Liver (tissue), 9 donors: ENCODE data around the gene RABEP2. TPM values are rescaled to one million over a fixed set of nuclear protein-coding genes. Genes with fewer than 3 reads are reported as not detected.

ENCODE experiments used
- DNase-seq: peaks from one replicate; pipeline ENCODE4 v3.0.0-alpha.2; 2017; ENCODE audit warnings: low spot score
- H3K27ac ChIP-seq, 2 donors: one replicate each; pipeline ENCODE4 v1.7.0; 2013; ENCODE audit warnings: inconsistent platforms in 2 of 2, low read length in 2 of 2, control low read depth in 1 of 2, low read depth in 1 of 2, mild to moderate bottlenecking in 1 of 2
- H3K27me3 ChIP-seq, 4 donors: one replicate each; pipeline versions ENCODE4 v1.6.1 to v1.7.0; 2013; ENCODE audit warnings: low read length in 3 of 4, inconsistent platforms in 1 of 4, mild to moderate bottlenecking in 1 of 4, moderate library complexity in 1 of 4; ENCODE audit not compliant: control insufficient read depth in 4 of 4, insufficient read depth in 4 of 4
- H3K36me3 ChIP-seq, 4 donors: one replicate each; pipeline versions ENCODE4 v1.6.1 to v1.7.0; 2013; ENCODE audit warnings: low read length in 3 of 4, mild to moderate bottlenecking in 3 of 4, low read depth in 1 of 4, moderate library complexity in 1 of 4; ENCODE audit not compliant: control insufficient read depth in 4 of 4, insufficient read depth in 3 of 4
- H3K4me1 ChIP-seq, 4 donors: one replicate each; pipeline versions ENCODE4 v1.6.1 to v1.7.0; 2013; ENCODE audit warnings: low read length in 3 of 4, mild to moderate bottlenecking in 3 of 4, moderate library complexity in 1 of 4; ENCODE audit not compliant: control insufficient read depth in 4 of 4, insufficient read depth in 4 of 4
- H3K4me3 ChIP-seq, 3 donors: one replicate each; pipeline versions ENCODE4 v1.6.1 to v1.7.0; 2013; ENCODE audit warnings: low read length in 3 of 3, control low read depth in 1 of 3, low read depth in 1 of 3, mild to moderate bottlenecking in 1 of 3
- H3K9ac ChIP-seq, 2 donors: one replicate each; pipeline ENCODE4 v1.7.0; 2013; ENCODE audit warnings: low read length in 2 of 2, mild to moderate bottlenecking in 2 of 2, moderate library complexity in 2 of 2, control low read depth in 1 of 2, low read depth in 1 of 2
- H3K9me3 ChIP-seq, 4 donors: one replicate each; pipeline versions ENCODE4 v1.6.1 to v1.7.0; 2013; ENCODE audit warnings: low read length in 3 of 4; ENCODE audit not compliant: control insufficient read depth in 4 of 4
- EGR1 ChIP-seq, 2 donors: IDR thresholded peaks; 2 replicates each; pipeline ENCODE4 v1.6.1; 2016 to 2018; ENCODE audit warnings: antibody characterized with exemption in 2 of 2, low read depth in 2 of 2
- FOXA1 ChIP-seq: IDR thresholded peaks from 2 replicates; pipeline ENCODE4 v1.6.1; 2016; ENCODE audit warnings: antibody characterized with exemption
- FOXA2 ChIP-seq: IDR thresholded peaks from 2 replicates; pipeline ENCODE4 v1.6.1; 2016; ENCODE audit warnings: antibody characterized with exemption
- GABPA ChIP-seq, 2 donors: IDR thresholded peaks in 1 of 2; conservative IDR thresholded peaks in 1 of 2; 2 replicates each; pipeline ENCODE4 v1.6.1; 2016; ENCODE audit warnings: antibody characterized with exemption in 2 of 2, mild to moderate bottlenecking in 1 of 2, moderate library complexity in 1 of 2
- HNF4A ChIP-seq, 2 donors: conservative IDR thresholded peaks; 2 replicates each; pipeline ENCODE4 v1.6.1; 2016; ENCODE audit warnings: antibody characterized with exemption in 2 of 2, mild to moderate bottlenecking in 2 of 2
- HNF4G ChIP-seq: IDR thresholded peaks from 2 replicates; pipeline ENCODE4 v1.6.1; 2016; ENCODE audit warnings: antibody characterized with exemption
- JUND ChIP-seq, 2 donors: IDR thresholded peaks; 2 replicates each; pipeline ENCODE4 v1.6.1; 2016; ENCODE audit warnings: antibody characterized with exemption in 2 of 2
- MAX ChIP-seq: IDR thresholded peaks from 2 replicates; pipeline ENCODE4 v1.6.1; 2016; ENCODE audit warnings: antibody characterized with exemption
- NR2F2 ChIP-seq: IDR thresholded peaks from 2 replicates; pipeline ENCODE4 v1.6.1; 2016; ENCODE audit warnings: antibody characterized with exemption
- REST ChIP-seq: IDR thresholded peaks from 2 replicates; pipeline ENCODE4 v1.6.1; 2016; ENCODE audit warnings: antibody characterized with exemption, mild to moderate bottlenecking
- SP1 ChIP-seq: IDR thresholded peaks from 2 replicates; pipeline ENCODE4 v1.6.1; 2018; ENCODE audit warnings: antibody characterized with exemption, mild to moderate bottlenecking
- TAF1 ChIP-seq: conservative IDR thresholded peaks from 2 replicates; pipeline ENCODE4 v1.6.1; 2016; ENCODE audit warnings: antibody characterized with exemption, mild to moderate bottlenecking
- YY1 ChIP-seq: IDR thresholded peaks from 2 replicates; pipeline ENCODE4 v1.6.1; 2016; ENCODE audit warnings: antibody characterized with exemption, mild to moderate bottlenecking
- WGBS: extraction: QIAGEN DNeasy Blood & Tissue Kit; methylation state at CpG from one replicate; pipeline ENCODE4 v1.1.7; 2013; 5-methylcytosine and 5-hydroxymethylcytosine counted together
- polyA plus RNA-seq, 2 donors: library from polyadenylated mRNA; stranded (reverse) in 1 of 2; unstranded in 1 of 2; fragments of 200-250 nt in 1 of 2; fragments of >200 nt in 1 of 2; fragmentation: Nextera tagmentation in 1 of 2; extraction: Ambion mirVana in 1 of 2; gene quantifications; one replicate each; pipeline versions ENCODE4 v1.2.1 to v1.2.3, GENCODE V29; 2013 to 2015
- total RNA-seq, 2 donors: library from RNA; depleted of rRNA; stranded (reverse); fragments of >200 nt; gene quantifications; one replicate each; pipeline ENCODE4 v1.2.3, GENCODE V29; 2014
- TF ChIP-seq, protein P1 (sequence below): IDR thresholded peaks from 2 replicates; pipeline ENCODE4 v1.6.1; 2016; ENCODE audit warnings: antibody characterized with exemption
- TF ChIP-seq, protein P2 (sequence below): fragments of 150-350 bp; IDR thresholded peaks from 2 replicates; pipeline ENCODE4 v1.5.1; 2017; ENCODE audit warnings: improper control_type of control experiment, low read depth, low read length; ENCODE audit not compliant: missing input control
- TF ChIP-seq, protein P3 (sequence below): IDR thresholded peaks from 2 replicates; pipeline ENCODE4 v1.6.1; 2016; ENCODE audit warnings: antibody characterized with exemption
- donor health status: healthy.
- donor health status: healthy.
- donor health status: healthy.
- donor health status: healthy.
- donor health status: healthy.

RABEP2 gene
- total and polyA plus RNA-seq, 4 donors = 3.0 to 16.1 (median 8.3) TPM

DNA sequence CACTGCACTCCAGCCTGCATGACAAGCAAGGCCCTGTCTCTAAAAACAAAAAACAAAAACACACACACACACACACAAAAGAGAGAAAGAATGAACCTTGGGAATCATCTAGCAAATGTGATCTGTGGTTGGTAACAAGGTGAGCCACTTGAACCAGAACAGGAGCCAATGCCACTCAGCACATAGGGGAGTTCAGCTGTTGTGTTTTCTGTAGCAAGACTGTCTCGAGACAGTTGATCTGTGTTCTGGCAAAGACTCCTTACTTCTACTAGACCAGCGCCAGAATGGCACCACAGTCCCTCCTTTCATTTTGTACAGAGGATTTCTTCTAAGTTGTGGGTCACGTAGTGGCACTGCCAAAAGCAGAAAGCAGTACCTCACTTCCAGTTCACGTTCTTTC lies 26.1 kb downstream of the RABEP2 start:
- Histone ChIP-seq H3K36me3 (peaks cover 0 to 4% (median 1%) of the 10 kb centered on the region in 4 donors), H3K27ac (no peak overlapping the region), H3K4me1 (no peaks in the 10 kb centered on the region), H3K9me3 (no peaks in the 10 kb centered on the region), H3K4me3 (no peak overlapping the region), H3K27me3 (no peaks in the 10 kb centered on the region), H3K9ac (no peak overlapping the region)
- 94% methylated on average over 4 of the region's 4 CpGs for WGBS
- no peak for DNase-seq
- TF ChIP-seq EGR1 (IDR thresholded peaks at IDR 0.05; ENCODE audit: low read depth in 2 of 2) = no peak
- TF ChIP-seq JUND (IDR thresholded peaks at IDR 0.05) = no peak
- no peak for TF ChIP-seq HNF4G
- TF ChIP-seq, protein P1, sequence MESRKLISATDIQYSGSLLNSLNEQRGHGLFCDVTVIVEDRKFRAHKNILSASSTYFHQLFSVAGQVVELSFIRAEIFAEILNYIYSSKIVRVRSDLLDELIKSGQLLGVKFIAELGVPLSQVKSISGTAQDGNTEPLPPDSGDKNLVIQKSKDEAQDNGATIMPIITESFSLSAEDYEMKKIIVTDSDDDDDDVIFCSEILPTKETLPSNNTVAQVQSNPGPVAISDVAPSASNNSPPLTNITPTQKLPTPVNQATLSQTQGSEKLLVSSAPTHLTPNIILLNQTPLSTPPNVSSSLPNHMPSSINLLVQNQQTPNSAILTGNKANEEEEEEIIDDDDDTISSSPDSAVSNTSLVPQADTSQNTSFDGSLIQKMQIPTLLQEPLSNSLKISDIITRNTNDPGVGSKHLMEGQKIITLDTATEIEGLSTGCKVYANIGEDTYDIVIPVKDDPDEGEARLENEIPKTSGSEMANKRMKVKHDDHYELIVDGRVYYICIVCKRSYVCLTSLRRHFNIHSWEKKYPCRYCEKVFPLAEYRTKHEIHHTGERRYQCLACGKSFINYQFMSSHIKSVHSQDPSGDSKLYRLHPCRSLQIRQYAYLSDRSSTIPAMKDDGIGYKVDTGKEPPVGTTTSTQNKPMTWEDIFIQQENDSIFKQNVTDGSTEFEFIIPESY = no peak
- no peak for TF ChIP-seq NR2F2
- no peak for TF ChIP-seq YY1
- TF ChIP-seq HNF4A (conservative IDR thresholded peaks at IDR 0.05) = no peak
- TF ChIP-seq REST = no peak
- no peak for TF ChIP-seq MAX
- TF ChIP-seq GABPA (IDR thresholded peaks at IDR 0.05 in 1 of 2, conservative IDR thresholded peaks at IDR 0.05 in 1 of 2) = no peak
- TF ChIP-seq, protein P2, sequence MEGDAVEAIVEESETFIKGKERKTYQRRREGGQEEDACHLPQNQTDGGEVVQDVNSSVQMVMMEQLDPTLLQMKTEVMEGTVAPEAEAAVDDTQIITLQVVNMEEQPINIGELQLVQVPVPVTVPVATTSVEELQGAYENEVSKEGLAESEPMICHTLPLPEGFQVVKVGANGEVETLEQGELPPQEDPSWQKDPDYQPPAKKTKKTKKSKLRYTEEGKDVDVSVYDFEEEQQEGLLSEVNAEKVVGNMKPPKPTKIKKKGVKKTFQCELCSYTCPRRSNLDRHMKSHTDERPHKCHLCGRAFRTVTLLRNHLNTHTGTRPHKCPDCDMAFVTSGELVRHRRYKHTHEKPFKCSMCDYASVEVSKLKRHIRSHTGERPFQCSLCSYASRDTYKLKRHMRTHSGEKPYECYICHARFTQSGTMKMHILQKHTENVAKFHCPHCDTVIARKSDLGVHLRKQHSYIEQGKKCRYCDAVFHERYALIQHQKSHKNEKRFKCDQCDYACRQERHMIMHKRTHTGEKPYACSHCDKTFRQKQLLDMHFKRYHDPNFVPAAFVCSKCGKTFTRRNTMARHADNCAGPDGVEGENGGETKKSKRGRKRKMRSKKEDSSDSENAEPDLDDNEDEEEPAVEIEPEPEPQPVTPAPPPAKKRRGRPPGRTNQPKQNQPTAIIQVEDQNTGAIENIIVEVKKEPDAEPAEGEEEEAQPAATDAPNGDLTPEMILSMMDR = no peak
- TF ChIP-seq, protein P3, sequence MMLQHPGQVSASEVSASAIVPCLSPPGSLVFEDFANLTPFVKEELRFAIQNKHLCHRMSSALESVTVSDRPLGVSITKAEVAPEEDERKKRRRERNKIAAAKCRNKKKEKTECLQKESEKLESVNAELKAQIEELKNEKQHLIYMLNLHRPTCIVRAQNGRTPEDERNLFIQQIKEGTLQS = no peak
- TF ChIP-seq FOXA1 = no peak
- TF ChIP-seq SP1 = no peak
- no peak for TF ChIP-seq TAF1

DNA sequence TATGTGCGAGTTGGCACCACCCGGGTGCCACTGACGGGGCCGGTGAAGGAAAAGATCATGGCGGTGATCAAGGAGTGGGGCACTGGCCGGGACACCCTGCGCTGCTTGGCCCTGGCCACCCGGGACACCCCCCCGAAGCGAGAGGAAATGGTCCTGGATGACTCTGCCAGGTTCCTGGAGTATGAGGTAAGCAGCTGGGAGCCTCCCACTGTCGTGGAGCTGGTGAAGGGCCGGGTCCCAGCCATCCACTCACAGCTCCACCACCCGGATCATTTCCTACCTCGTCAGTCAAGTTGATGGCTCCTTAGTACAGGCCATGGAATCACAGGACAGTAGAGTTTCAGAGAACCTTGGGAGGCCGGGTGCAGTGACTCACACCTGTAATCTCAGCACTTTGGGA lies 26.8 kb downstream of the RABEP2 start:
- Histone ChIP-seq H3K36me3 (peaks cover 0 to 2% (median 0%) of the 10 kb centered on the region in 4 donors), H3K9ac (no peak overlapping the region), H3K9me3 (no peaks in the 10 kb centered on the region), H3K27ac (no peak overlapping the region), H3K4me1 (no peaks in the 10 kb centered on the region), H3K27me3 (no peaks in the 10 kb centered on the region), H3K4me3 (no peak overlapping the region)
- DNase-seq = no peak
- TF ChIP-seq FOXA2 = no peak
- TF ChIP-seq MAX = no peak
- no peak for TF ChIP-seq HNF4A (conservative IDR thresholded peaks at IDR 0.05)
- no peak for TF ChIP-seq HNF4G
- TF ChIP-seq, protein P3 = no peak
- no peak for TF ChIP-seq SP1
- 93% methylated on average over 15 of the region's 15 CpGs for WGBS
